ENCODE data around the gene TLE3.
"Not testable (repeated sequence)": the region's sequence is repeated elsewhere in the genome, so short reads cannot be mapped to it uniquely, and the experiment has no call there.

Gene TLE3

DNA sequence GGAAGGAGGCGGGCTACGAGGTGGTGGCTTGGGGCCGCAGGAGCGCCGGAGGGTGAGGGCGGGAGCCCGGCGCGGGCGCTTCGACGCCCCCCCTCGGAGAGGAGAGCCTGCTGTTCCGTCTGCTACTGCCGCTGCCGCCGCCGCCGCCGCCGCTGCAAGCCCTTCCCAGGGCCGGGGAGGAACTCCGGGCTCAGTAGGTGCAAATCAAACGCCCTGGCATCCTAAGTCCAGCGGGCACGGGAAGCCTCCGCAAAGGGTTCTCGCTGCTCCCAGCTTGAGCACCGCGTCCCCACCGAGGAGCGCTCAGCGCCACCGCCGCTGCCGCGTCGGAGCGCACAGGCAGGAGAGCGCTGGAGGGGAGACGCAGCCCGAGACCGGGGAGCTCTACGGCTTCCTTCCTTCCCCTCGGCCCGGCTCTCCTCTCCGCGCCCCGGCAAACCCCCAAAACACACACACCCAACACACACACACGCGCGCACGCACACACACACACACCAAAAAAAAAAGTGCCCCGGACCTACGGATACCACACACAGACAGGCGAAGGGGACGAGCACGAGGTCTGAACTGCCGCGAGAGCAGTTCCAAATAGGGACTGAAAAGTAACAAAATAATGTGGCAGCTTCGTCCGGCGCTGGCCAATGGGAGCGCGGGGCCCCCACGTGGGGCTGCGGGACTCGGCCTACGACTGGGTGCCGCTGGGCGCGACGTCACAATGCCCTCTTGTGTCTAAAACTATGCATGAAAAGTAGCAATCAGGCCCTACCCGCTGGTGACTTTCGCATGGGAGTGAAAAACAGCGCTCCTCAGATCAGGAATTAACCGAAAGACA, at the start of gene TLE3:
TSS of gene TLE3 (minus strand) at position 597 of the 832 bp plus-strand sequence. CDS start 1,119 bp downstream, outside the sequence.
- DNase-seq = peak; percentile 96

GRCh38 chr15:70147178-70147760, 49.6 kb upstream of the TLE3 start:
- DNase-seq = no peak

DNA sequence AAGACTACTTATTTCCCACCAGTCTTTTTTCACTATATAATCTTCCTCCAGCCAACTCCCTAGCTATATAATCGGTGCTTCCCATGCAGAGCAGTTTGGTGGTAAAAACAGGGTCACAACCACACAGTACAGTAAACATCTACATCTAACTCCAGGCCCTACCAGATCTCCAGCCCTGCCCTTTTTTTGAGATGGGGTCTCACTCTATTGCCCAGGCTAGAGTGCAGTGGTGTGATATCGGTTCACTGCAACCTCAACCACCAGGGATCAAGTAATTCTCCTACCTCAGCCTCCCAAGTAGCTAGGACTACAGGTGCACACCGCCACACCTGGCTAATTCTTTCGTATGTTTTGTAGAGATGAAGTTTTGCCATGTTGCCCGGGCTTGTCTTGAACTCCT, 49.1 kb upstream of the TLE3 start:
- DNase-seq = no peak

DNA sequence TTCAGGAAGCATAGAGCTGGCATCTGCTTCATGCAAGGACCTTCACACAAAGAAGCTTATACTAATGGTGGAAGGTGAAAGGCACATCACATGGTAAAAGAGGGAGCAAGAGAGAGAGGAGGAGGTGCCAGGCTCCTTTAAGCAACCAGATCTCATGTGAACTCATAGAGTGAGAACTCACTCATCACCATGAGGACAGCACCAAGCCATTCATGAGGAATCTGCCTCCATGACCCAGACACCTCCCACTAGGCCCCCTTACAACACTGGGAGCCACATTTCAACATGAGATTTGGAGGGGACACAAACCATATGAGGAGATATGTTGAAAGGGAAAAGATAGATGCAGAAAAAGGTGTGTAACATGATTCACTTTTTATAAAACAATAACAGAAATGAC, 48.4 kb upstream of the TLE3 start:
- no peak for DNase-seq

DNA sequence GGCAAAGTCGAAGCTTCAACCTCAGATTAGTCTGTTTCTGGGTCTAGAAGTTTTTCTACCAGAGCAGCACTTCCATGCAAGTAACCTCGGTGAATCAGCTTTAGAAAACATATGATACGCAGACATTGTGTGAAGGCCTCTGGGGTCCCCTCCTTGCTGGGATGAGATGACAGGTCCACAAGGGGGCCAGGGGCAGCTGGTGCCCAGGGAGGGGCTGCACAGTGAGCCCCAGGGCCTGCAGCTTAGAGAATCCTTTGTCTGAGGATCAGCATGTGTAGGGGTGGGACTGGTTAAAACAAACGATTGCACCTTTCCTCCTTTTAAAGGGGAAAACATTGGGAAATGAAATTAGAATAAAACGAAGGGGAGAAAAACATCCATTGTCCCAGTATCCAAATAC, 47.5 kb upstream of the TLE3 start:
- no peak for DNase-seq

GRCh38 chr15:70142322-70143191, 44.8 kb upstream of the TLE3 start:
- peak; percentile 14 for DNase-seq

DNA sequence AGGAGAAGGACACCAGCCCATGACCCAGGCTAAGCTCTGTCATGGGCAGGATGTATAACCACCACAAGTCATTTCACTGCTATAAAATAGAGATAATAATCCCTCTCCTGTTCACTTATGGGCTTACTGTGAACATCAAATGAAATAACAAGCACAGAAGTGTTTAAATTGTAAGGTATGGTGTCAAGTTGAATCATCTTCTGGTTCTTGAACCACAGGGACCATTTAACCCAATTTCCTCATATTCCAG, 44.3 kb upstream of the TLE3 start:
- no peak for DNase-seq

- DNase-seq = no peak
These were observed 43.8 kb upstream of the TLE3 start for GRCh38 chr15:70141376-70142071.

DNA sequence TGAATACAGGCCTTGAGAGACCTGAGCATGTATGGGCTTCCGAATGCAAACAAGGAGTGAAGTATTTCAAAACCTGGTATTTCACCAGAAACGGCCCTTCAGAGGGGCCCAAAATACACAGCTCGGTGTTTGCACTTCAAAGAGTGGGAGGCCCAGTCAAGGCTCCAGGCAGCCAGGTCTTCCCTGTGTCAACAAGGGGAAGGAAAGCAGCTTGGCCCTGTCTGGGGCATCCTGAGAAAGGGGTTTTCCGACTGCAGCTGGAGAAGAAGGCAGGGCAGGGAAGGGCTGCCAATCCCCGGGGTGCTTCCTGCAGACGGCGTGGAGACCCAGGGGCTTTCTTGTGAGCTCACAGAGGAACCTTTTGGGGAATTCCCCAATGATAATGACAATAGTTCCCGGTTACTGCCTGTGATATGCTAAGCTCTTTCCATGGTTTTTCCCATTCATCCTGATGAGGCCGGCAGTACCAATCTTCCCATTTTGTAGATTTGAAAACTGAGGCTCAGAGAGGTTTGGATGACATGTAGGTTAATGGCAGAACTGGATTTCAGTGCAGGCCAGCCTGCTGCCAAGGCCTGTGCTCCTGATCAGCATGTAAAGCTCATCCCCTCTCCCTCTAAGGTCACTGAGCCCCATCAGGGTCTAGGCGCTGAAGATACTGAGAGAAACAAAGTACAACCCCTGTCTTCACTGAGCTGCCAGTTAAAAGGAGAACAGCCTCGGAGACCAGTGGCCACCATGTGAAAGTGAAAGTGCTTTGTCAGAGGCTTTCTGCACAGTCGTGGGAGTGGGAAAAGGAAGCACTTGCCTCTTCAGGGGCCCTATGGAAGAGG, 43.0 kb upstream of the TLE3 start:
- DNase-seq = peak; percentile 26

GRCh38 chr15:70140025-70140542, 42.4 kb upstream of the TLE3 start:
- DNase-seq = no peak

- no peak for DNase-seq
These were observed 40.2 kb upstream of the TLE3 start for GRCh38 chr15:70137967-70138366.

DNA sequence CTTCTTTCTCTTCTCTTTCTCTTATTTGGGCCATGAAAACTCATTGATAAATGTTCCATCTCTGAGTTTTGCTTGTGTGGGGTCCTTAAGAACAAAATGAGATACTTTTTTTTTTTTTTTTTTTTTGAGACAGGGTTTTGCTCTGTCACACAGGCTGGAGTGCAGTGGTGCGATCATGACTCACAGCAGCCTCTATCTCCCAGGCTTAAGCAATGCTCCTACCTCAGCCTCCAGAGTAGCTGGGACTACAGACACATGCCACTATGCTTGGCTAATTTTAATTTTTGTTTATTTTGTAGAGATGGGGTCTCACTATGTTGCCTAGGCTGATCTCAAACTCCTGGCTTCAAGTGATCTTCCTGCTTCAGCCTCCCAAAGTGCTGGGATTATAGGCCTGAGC, 39.3 kb upstream of the TLE3 start:
- DNase-seq = not testable (repeated sequence)

- DNase-seq = no peak
These were observed 36.2 kb upstream of the TLE3 start for GRCh38 chr15:70133781-70134421.

DNA sequence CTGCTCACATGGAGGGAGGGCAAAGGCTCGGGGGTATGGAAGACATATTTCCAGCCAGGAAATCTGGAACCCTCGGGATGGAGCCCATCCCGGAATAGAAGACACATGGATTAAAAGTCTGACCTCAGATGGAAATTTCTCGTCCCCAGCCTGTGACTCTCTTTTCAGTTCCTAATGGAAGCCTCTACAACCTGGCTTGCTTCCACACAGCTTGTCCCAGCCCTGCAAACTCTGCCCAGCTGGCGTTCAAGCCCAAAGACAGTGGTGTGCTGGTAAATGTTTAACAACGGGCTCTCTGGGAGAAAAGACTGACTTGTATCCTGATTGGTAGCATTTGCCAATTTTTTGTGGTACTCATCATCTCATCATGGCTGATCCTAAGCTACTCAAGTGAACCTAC, 35.6 kb upstream of the TLE3 start:
- DNase-seq = no peak

- DNase-seq = no peak
These were observed 34.9 kb upstream of the TLE3 start for GRCh38 chr15:70132571-70132970.

- DNase-seq = no peak
These were observed 34.4 kb upstream of the TLE3 start for GRCh38 chr15:70132139-70132538.

- no peak for DNase-seq
These were observed 30.9 kb upstream of the TLE3 start for GRCh38 chr15:70128414-70129140.

- DNase-seq = no peak
These were observed 30.2 kb upstream of the TLE3 start for GRCh38 chr15:70127770-70128413.

DNA sequence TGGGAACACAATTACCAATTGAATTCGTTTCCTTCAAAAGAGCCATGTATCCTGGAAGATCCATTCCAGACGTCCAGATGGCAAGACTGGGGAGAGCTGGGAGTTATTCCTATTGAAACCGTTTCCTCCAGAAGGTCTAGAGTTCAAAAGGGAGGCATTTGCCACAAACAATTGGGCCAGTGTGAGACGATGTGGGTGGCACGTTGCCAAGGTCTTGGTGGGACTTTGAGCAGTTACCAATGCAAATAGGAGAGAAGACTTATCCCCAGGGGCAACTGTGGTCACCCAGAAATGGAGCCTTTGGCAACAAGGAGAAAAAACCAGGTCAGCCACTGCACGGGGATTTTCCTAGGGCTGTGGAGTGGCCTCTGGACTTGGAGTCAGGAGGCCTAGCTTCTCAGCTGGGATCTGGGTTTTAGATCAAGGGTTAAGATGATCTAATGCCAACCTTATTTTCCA, 29.6 kb upstream of the TLE3 start:
- DNase-seq = peak; percentile 15

- DNase-seq = no peak
These were observed 28.6 kb upstream of the TLE3 start for GRCh38 chr15:70126362-70126761.

All from EL (cell line).